Osteoblast (primary cell): ENCODE measurements around the gene FTO. TPM values are rescaled to one million over a fixed set of nuclear protein-coding genes. Genes with fewer than 3 reads are reported as not detected.

ENCODE experiments used
- DNase-seq: peaks from one replicate; pipeline ENCODE4 v3.0.0; 2011; ENCODE audit warnings: low spot score, mixed read lengths; ENCODE audit not compliant: insufficient read length; ENCODE audit errors: missing footprints
- H2AFZ ChIP-seq: 2 replicates; pipeline ENCODE4 v1.6.0; 2011; ENCODE audit warnings: mild to moderate bottlenecking, low read length
- H3K27ac ChIP-seq: 2 replicates; pipeline ENCODE4 v1.5.1; 2011; ENCODE audit warnings: mild to moderate bottlenecking, low read depth, low read length, moderate library complexity
- H3K27me3 ChIP-seq: 2 replicates; pipeline ENCODE4 v1.6.0; 2012; ENCODE audit warnings: mild to moderate bottlenecking, control low read depth, inconsistent platforms, low read length, moderate library complexity; ENCODE audit not compliant: insufficient read depth
- H3K36me3 ChIP-seq: 2 replicates; pipeline ENCODE4 v1.5.1; 2011; ENCODE audit warnings: mild to moderate bottlenecking, low read length, control low read depth, moderate library complexity; ENCODE audit not compliant: insufficient read depth
- H3K4me1 ChIP-seq: 2 replicates; pipeline ENCODE4 v1.5.1; 2011; ENCODE audit warnings: mild to moderate bottlenecking, low read length, control low read depth, moderate library complexity; ENCODE audit not compliant: insufficient read depth
- H3K4me2 ChIP-seq: 2 replicates; pipeline ENCODE4 v1.6.0; 2011; ENCODE audit warnings: mild to moderate bottlenecking, low read length; ENCODE audit not compliant: insufficient read depth
- H3K4me3 ChIP-seq: fragments of 200-600 bp; sonication (generic); 3 replicates; pipeline ENCODE4 v1.5.1; 2012; ENCODE audit warnings: mild to moderate bottlenecking, low read length, inconsistent platforms; ENCODE audit not compliant: insufficient read depth
- H3K79me2 ChIP-seq: 2 replicates; pipeline ENCODE4 v1.6.0; 2012; ENCODE audit warnings: mild to moderate bottlenecking, low read length, control low read depth, inconsistent platforms; ENCODE audit not compliant: insufficient read depth
- H3K9me3 ChIP-seq: 2 replicates; pipeline ENCODE4 v1.5.1; 2011; ENCODE audit warnings: low read depth, low read length, control low read depth
- H4K20me1 ChIP-seq: 2 replicates; pipeline ENCODE4 v1.6.0; 2012; ENCODE audit warnings: mild to moderate bottlenecking, low read length, control low read depth; ENCODE audit not compliant: insufficient read depth
- CTCF ChIP-seq: IDR thresholded peaks from 2 replicates; pipeline ENCODE4 v1.5.1; 2011; ENCODE audit warnings: mild to moderate bottlenecking, low read depth, low read length, moderate library complexity; ENCODE audit errors: extremely low read depth
- small RNA-seq: library from RNA; depleted of rRNA; stranded (forward); fragments of <200 nt; gene quantifications from one replicate; pipeline ENCODE3, GENCODE V24; 2012
- total RNA-seq: library from RNA; depleted of rRNA; stranded (reverse); fragments of >200 nt; gene quantifications from 2 replicates; pipeline ENCODE4 v1.2.3, GENCODE V29; 2012

The FTO gene
- total RNA-seq, 1 donor = 152 TPM

GRCh38 chr16:54200161-54200534, 496.2 kb downstream of the FTO start:
- peaks cover 8% of the 10 kb centered on the region for H3K27me3 ChIP-seq
- no peak for DNase-seq
- H3K79me2 ChIP-seq = no peaks in the 10 kb centered on the region
- no peak overlapping the region for H3K4me2 ChIP-seq
- no peak overlapping the region for H3K4me3 ChIP-seq
- H3K27ac ChIP-seq = no peak overlapping the region
- no peak for TF ChIP-seq CTCF
- no peaks in the 10 kb centered on the region for H4K20me1 ChIP-seq
- H3K9me3 ChIP-seq = no peaks in the 10 kb centered on the region
- H2AFZ ChIP-seq = no peak overlapping the region
- H3K4me1 ChIP-seq = no peaks in the 10 kb centered on the region
- H3K36me3 ChIP-seq = no peaks in the 10 kb centered on the region

- H3K4me3 ChIP-seq = no peak overlapping the region
- H3K79me2 ChIP-seq = no peaks in the 10 kb centered on the region
- H3K27ac ChIP-seq = no peak overlapping the region
- H3K4me1 ChIP-seq = no peaks in the 10 kb centered on the region
- no peak for TF ChIP-seq CTCF
- peaks cover 9% of the 10 kb centered on the region for H3K27me3 ChIP-seq
- DNase-seq = no peak
- no peak overlapping the region for H3K4me2 ChIP-seq
- no peaks in the 10 kb centered on the region for H4K20me1 ChIP-seq
- H2AFZ ChIP-seq = no peak overlapping the region
- H3K36me3 ChIP-seq = no peaks in the 10 kb centered on the region
- H3K9me3 ChIP-seq = no peaks in the 10 kb centered on the region
These were observed 496.8 kb downstream of the FTO start for GRCh38 chr16:54200720-54201119.

DNA sequence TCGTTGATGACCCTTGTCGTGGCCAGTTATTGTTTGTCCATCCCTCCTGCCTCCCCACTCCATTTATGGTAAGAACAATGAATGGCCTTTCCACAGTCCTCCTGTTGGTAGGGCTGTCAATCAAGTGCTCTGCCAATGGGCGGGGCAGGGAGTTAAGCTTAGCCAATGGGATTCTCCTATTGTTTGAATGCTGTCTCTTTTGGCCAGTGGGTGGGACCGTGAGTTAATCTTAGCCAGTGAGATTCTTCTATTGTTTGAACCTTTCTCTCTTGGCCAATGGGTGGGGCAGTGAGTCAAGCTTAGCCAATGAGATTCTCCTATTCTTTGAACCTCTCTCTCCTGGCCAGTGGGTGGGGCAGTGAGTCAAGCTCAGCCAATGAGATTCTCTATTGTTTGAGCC, 497.2 kb downstream of the FTO start:
- no peak overlapping the region for H3K4me2 ChIP-seq
- TF ChIP-seq CTCF = no peak
- H3K79me2 ChIP-seq = no peaks in the 10 kb centered on the region
- no peaks in the 10 kb centered on the region for H3K9me3 ChIP-seq
- H3K36me3 ChIP-seq = no peaks in the 10 kb centered on the region
- no peak overlapping the region for H2AFZ ChIP-seq
- H3K4me1 ChIP-seq = no peaks in the 10 kb centered on the region
- H3K27me3 ChIP-seq = peaks cover 12% of the 10 kb centered on the region
- H4K20me1 ChIP-seq = no peaks in the 10 kb centered on the region
- no peak for DNase-seq
- H3K4me3 ChIP-seq = no peak overlapping the region
- no peak overlapping the region for H3K27ac ChIP-seq

Small RNA genes lying within 50 kb of the gene (small RNA-seq; reads per million reads assigned to genes)
- gene AC007347.2 = not detected

Other genes starting within 250 kb of the FTO start
- 25.0 and 25.6 TPM in 2 replicates for gene AKTIP, start 200.9 kb upstream of the FTO start, total RNA-seq
- gene RPGRIP1L, start 297 bp upstream of the FTO start, total RNA-seq = 14.1 TPM in 2 replicates